NCI-H1930 (cell line): Measurements from ENCODE around the gene DCST2.

ENCODE experiments used
- DNase-seq, 2 experiments: peaks; one replicate each; lab custom pipeline; 2025; lab: John Stamatoyannopoulos, UW

DCST2 gene

DNA sequence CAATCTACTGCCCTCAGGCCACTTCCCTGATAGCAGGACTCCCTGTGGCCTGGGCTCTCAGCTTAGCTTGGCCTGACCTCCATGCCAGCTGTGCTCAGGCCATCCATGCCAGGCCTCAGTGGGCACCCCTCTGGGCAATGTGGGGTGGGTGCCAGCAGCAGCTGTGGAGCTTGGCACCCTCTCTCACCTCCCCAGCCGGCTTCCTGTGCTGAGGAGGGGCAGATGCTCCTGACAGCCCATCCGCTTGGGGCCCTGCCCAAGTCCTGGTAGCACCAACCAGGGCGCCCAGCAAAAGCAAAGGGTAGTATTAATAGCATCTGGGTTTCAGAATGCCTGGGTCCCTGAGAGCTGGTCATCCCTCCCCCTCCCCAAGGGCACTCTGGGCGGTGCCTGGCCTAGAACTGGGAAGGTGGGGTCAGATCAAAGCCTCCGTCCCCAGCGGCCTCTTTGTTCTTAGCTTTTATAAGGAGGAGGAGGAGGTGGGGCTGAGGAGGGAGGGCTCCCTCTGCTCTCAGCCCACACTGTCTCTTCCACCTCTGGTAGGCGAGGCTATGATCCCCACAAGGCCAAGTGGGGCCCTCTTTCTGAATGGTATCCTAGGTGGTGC lies 36.1 kb upstream of the DCST2 start:
- peak in 1 of 2 experiments; percentile 11 for DNase-seq

DNA sequence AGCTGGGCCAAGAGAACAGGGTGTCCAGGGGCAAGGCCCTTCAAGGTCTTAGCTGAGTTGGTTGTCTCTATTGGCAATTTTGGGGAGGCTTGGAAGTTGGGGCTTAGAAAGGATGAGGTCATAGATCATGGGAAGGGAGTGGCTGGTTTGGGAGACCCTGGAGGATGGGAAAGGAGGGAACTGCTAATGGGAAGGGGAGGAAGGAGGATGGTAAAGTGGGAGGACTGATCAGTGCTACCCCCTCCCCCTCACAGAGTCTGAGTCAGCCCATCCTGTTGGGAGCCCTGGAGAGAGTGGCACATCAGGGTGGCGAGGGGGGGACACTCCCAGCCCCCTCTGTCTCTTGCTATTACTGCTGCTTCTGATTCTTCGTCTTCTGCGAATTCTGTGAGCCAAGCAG lies 35.0 kb upstream of the DCST2 start:
- no peak for DNase-seq

DNA sequence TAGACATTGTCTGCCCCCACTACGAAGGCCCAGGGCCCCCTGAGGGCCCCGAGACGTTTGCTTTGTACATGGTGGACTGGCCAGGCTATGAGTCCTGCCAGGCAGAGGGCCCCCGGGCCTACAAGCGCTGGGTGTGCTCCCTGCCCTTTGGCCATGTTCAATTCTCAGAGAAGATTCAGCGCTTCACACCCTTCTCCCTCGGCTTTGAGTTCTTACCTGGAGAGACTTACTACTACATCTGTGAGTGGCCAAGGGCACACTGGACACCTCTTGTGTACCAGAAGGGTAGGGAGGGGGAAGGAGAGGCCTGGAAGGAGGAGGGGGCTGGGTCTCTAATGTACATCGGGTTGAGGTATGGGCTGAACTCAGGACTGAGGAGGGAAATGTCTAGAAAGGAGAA lies 33.2 kb upstream of the DCST2 start:
- DNase-seq: no peak

DNA sequence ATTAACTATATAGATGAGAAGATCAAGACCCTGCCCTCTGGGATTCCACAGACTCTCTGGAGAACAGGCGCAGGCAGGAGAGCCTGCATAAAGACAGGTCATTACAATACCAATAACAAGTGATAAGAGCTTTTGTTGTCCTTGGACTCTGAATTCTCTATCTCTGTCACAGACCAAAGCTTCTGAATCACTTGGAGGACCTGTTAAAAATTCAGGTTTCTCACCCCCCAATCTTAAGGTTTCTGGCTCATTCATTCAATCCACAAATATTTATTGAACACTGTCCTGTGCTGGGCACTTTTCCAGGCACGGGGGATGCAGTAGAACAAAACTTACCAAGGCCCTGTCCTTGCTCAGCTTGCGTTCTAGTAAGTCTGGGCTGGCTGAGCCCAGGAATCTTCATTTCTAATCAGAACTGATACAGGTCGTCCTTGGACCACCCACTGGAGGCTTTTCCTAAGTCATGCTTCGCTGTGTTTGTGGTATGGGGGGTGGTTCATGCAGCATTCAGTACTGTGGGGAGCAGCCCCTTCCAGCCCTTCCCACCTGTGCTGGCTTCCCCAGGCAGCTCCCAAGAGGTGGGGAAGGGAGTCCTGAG lies 31.4 kb upstream of the DCST2 start:
- DNase-seq: no peak

DNA sequence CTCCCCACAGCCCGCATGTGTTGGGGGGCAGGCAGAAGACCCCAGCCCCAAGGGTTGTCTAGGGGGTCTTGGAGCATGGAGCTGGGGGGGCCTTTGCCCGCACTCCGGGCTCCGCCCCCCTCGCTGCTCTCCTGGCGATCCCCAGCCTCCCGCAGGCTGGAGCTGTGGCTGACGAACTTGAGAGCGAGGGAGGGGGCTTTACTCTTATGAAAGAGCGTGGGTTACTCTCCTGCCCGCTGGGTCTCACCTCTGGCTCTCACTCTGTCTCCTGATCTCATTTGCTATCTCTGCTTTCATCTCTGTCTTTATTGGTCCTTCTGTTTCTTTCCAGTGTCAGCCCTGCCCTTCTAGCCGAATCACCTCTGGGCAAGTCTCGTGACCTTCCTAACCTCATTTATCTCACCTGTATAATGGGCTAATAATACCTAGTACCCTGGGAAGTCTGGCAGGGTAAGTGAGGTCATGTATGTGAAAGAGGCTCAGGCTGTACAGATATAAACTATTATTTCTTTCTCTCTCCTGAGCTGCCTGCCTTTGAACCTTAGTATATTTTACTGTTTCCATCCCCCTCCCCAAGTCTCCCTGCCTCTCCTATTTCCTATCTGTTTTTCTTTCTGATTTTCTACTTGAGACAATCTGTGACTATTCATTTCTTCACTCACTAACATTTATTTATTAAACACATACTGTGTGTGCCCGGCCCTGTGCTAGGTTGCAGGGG lies 30.7 kb upstream of the DCST2 start:
- peak in 1 of 2 experiments; percentile 41 for DNase-seq

DNA sequence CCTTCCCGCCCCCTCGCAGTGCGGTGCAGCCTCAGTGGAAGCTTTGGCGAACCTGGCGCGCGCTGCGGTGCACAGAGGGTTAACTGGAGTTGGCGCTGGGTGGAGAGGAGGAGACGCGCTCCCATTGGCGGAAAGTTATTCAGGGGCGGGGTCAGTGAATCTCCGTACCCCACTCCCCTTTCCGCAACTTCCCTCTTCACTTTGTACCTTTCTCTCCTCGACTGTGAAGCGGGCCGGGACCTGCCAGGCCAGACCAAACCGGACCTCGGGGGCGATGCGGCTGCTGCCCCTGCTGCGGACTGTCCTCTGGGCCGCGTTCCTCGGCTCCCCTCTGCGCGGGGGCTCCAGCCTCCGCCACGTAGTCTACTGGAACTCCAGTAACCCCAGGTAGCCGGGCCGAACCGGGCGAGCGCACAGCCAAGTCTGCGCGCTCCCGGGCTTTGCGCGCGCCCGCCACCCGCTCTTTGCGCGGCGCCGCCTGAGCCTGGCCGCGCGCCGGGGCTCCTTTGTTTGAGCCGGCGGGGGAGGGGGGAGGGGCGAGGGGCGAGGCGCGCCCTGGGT lies 30.0 kb upstream of the DCST2 start, which contains the start of gene EFNA4:
Gene EFNA4, plus strand, starts transcription at position 191 of the 561 bp plus-strand sequence. Its CDS starts 84 bp downstream, at position 275.
- DNase-seq: peak; percentile 31 to 52

DNA sequence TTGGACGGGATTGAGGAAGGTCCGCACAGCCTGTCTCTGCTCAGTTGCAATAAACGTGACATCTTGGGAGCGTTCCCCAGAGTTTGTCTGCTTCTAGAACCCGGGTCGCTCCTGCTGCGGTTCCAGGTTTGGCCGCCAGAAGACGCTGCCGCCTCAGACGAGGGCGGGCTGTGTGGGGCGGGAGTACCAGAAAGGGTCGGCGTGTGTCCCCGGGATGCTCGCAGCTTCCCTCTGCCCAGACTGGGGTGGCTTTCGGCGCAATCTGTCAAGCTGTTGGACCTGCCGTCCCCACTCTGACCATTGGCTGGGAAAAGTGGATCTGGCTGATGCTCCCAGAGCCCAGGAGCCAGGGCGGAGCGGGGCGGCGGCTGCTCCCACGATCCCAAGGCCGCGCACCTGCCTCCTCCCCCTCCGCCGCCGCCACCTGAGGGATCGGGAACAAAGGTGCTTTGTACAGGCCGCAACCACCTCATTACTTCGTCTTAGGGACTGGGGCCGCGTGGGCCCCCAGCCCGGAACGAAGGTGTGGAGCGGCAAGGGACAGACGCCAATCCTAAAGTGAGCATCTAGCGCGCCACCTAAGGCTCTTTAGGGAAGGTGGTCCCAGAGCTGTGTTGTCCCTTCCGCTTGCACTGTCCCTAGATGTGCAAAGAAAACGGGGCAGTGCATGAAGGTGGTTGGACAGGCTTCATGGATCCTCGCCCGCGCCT lies 29.3 kb upstream of the DCST2 start:
- DNase-seq: peak; percentile 19 to 67

DNA sequence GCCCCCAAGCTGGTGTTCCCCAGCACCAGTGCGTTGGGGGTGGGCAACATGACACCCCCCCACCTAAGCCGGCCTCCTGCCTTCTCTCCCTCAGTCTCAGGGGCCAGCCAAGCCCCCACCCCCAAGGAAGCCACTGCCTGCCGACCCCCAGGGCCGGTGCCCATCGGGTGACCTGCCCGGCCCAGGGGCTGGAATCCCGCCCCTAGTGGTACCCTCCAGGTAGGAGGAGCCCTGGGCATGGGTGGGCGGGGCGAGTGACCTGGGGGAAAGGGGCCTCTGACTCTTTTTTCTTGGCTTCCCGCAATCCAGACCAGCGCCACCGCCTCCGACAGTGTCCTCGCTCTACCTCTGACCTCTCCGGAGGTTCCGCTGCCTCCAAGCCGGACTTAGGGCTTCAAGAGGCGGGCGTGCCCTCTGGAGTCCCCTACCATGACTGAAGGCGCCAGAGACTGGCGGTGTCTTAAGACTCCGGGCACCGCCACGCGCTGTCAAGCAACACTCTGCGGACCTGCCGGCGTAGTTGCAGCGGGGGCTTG lies 28.6 kb upstream of the DCST2 start:
- DNase-seq: no peak

DNA sequence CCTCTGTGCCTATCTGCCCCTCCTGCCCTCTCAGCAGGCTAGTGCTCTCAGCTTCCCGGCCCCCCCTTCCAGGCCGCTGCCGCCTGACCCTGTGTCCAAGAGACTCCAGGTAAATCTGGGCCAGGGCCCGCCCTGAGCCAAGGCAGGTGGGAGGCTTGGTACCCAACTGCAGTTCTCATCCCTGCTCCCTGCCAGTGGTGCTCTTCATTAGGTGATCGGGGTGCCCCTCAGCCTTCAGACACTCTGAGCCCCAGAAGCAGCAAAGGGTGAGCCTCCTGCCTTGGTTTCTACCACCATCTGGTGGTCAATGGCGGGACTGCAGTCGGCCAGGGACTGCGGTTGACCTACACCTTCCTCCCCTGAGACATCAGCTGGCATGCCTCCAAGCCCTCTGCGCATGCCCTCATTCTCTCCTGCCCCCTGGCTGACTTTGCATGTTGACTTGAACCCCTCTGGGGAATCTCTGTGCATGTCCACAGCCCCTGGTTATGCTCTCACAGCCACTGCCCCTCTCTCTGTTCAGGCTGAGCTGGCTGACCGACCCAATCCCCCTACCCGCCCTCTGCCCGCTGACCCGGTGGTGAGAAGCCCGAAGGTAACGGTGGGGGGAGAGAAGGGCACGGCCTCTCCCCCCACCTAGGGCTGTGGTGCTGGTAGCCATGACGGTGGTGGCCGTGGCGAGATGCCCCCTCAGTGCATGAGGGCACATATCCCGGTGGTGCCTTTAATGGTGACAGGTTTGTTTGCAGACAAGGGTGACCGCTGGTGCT lies 28.0 kb upstream of the DCST2 start:
- DNase-seq: peak; percentile 75 to 84

DNA sequence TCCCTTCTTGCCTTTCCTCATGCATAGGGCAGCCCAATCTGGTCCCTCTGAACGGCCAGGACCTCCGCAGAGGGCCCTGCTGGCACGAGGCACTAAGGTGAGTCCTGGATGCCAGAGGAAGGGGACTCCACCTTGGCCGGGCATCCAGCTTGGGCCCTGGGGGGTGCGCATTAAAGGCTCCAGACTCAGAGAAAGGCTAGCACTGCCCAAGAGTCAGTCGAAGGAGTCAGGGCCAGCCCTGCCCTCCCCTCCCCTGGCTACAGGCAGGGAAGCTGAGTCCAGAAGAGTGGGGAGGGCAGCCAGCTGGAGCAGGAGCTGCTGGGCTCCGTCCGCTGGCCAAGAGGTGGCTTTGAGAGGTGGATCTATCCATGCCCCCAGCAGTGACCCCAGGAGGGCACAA lies 27.2 kb upstream of the DCST2 start:
- no peak for DNase-seq

DNA sequence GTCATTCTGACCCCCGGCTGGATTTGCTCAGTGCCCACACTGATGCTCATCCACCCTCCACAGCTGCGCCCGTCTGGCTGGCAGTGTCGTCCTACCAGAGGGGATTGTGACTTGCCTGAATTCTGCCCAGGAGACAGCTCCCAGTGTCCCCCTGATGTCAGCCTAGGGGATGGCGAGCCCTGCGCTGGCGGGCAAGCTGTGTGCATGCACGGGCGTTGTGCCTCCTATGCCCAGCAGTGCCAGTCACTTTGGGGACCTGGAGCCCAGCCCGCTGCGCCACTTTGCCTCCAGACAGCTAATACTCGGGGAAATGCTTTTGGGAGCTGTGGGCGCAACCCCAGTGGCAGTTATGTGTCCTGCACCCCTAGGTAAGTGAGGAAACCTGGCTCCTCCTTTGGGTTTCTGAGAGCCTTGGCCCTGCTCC lies 24.2 kb upstream of the DCST2 start:
- no peak for DNase-seq

DNA sequence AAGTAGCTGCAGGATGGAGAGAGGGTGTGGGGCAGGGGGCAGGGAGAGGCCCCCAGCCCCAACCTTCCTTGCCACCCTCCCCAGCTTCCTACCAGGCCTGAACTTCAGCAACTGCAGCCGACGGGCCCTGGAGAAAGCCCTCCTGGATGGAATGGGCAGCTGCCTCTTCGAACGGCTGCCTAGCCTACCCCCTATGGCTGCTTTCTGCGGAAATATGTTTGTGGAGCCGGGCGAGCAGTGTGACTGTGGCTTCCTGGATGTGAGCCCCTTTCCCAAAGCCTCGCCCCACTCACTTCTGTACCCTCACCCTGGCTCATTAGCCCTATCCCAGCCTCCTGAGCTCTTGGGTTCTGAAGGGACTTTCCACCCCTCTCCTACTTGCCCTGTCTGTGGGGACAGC lies 23.5 kb upstream of the DCST2 start:
- no peak for DNase-seq

DNA sequence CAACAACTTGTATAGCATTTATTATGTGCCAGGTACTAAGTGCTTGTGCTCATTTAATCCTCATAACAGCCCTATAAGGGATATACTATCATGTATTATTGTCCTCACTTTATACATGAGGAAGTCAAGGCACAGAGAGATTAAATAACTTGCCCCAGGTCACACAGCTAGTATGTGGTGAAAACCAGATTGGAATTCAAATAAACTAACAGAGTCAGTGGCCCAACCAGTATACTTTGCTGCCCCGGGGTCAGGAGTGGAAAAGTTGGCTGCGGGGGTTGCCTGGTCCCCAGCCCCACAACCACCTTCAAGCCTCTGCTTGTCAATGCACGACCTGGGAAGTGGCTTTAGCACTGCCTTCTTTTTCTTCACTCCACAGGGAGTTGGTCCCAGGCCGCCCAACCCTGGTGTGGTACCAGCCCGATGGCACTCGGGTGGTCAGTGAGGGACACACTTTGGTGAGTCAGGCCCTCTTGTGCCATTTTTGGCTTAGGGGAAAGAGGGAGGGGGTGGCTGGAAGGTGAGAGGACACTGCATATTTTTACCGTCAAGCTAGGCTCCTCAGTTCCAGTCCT lies 20.0 kb upstream of the DCST2 start:
- DNase-seq: no peak

DNA sequence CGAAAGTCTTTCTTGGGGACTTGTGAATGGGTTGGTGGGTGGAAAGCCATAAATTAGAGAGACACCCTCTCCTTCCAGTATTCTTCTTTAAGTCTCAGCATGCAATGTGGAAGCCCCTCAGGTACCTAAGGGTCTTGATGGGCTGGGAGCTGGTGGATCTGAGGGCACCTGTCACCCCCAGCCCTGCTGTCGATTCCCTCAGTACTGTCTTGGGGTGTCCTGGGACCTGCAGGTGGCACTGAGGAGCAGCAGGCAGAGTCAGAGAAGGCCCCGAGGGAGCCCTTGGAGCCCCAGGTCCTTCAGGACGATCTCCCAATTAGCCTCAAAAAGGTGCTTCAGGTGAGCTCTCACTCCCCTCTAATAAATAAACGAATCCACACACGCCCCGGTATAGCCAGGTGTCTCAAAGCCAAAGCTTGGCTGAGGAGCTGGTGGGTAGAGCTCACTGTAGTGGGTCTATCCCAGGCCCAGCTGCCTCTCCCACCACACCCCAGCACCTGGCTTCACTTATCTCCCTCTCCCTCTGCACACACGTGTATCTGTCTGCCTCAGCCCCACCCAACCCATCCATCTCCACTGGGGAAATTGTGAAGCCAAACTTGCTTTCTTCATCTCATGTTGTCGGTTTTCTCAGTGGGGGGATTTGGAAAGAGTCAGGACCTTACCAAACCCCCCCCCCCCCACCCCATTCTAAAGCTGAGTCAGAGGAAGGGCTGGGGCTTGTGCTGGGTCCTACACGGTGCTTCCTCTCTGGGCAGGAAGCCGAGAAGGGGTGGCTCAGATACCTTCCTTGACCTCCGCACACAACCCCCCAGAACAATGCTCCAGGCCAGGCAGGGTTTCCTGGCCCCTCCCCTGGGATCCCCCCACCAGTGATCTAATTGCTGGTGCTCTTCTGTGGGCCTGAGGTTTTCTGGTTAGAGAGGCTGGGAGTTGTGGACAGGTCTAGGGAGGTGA lies 19.1 kb upstream of the DCST2 start:
- no peak for DNase-seq

DNA sequence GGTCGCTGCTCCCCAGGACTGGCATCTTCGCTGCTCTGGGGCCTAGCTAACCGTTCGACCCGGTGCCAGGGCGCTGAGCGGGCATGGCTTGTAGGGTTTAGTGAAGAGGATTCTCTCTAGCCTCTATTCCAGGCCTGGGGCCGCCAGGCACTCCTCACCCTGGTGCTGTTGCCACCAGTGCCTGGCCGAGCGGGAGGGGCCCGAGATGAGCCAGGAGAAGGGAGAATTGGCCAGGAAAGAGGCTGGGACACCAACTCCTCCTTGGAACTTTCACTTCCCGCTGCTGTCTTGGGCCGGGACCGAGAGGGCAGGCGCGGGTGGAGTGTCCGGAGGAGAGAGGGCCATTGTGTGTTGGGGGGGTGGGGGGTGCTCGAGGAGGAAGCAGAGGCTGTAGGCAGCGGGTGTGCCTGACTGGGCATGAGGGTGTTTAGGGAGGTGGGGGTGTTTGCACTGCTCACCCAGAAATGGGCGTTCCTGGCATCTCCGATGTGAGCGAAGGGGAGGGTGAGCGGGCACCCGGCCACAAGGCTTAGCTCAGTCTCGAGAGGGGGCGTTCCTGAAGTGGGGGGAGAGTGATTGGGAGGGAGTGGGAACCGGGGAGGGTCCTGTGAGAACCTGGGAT lies 18.3 kb upstream of the DCST2 start:
- DNase-seq: no peak

DNA sequence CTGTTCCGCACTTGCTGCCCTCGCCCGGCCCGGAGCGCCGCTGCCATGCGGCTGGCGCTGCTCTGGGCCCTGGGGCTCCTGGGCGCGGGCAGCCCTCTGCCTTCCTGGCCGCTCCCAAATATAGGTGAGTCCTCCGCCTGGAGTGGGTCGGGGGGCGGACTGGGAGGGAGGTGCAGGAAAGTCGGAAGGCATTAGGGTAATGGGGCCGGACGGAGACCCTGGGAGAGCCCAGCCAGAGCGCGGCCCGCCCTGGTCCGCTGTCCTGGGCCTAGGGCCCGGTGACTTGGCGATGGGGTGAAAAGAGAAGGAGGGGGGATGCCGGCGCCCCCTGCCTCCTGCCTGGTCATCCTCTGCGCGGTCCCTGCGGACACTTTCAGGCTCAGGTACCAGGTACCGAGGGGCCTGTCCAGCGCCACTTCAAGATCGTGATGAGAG lies 17.8 kb upstream of the DCST2 start:
- no peak for DNase-seq

DNA sequence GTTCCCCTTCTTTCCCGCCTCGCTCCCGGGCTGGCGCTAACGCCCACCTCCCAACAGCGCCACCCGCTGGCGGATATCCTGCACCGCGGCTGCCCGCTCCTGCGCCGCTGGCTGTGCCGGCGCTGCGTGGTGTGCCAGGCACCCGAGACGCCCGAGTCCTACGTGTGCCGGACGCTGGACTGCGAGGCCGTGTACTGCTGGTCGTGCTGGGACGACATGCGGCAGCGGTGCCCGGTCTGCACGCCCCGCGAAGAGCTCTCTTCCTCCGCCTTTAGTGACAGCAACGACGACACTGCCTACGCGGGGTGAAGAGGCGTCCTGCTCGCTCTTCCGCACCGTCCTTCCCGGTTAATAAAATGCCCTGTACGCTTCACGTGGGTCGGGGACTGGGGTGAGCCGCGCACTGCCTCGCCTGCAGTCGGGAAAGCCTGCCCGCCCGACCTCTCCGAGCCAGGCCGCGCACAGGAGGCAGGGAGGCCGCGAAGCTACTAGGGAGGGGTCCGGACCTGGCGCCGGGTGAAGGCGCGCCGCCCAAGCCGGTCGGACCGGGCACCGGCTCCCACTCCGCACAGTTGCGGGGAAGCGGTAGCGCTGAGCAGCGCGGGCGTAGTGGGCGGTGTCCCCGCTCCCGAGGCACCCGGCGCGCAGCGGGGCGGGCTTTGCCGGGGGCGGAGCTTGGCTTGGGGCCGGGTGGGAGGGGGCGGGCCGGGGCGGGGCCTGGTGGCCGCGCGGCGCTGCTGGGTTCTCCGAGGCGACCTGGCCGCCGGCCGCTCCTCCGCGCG lies 17.2 kb upstream of the DCST2 start, which contains the start of gene ADAM15:
Gene ADAM15, plus strand, starts transcription at position 757 of the 782 bp plus-strand sequence. CDS start 71 bp downstream, outside the sequence.
- peak; percentile 77 to 86 for DNase-seq
